GM19240 (cell line): ENCODE measurements around the gene NBEAL2.
A peak's percentile ranks its signal among the peaks of the same experiment; 100 is the strongest.
"Not testable (repeated sequence)": the region's sequence is repeated elsewhere in the genome, so short reads cannot be mapped to it uniquely, and the experiment has no call there.

Experiments used
- DNase-seq: peaks from one replicate; pipeline ENCODE4 v3.0.0; 2011; ENCODE audit warnings: low spot score; ENCODE audit not compliant: insufficient read length

Gene NBEAL2

GRCh38 chr3:46962990-46963389, 16.5 kb upstream of the NBEAL2 start:
- DNase-seq: no peak

- not testable (repeated sequence) for DNase-seq
Measured at GRCh38 chr3:46964038-46964590, 15.4 kb upstream of the NBEAL2 start.

- DNase-seq: no peak
Measured at GRCh38 chr3:46965151-46965550, 14.3 kb upstream of the NBEAL2 start.

GRCh38 chr3:46966811-46967210, 12.7 kb upstream of the NBEAL2 start:
- DNase-seq: no peak

- no peak for DNase-seq
Measured at GRCh38 chr3:46968783-46969428, 10.6 kb upstream of the NBEAL2 start.

GRCh38 chr3:46970391-46971091, 8.9 kb upstream of the NBEAL2 start:
- no peak for DNase-seq

GRCh38 chr3:46971151-46971550, 8.3 kb upstream of the NBEAL2 start:
- DNase-seq: no peak

GRCh38 chr3:46971742-46972141, 7.7 kb upstream of the NBEAL2 start:
- DNase-seq: no peak

GRCh38 chr3:46972396-46972795, 7.1 kb upstream of the NBEAL2 start:
- DNase-seq: no peak

- no peak for DNase-seq
Measured at GRCh38 chr3:46974421-46975171, 4.9 kb upstream of the NBEAL2 start.

- DNase-seq: peak; percentile 96
Measured at GRCh38 chr3:46976326-46977190, 2.9 kb upstream of the NBEAL2 start, which contains the start of gene CCDC12. Gene CCDC12 (minus strand): TSS chr3:46976745. CDS start chr3:46976732, 13 bp downstream.

GRCh38 chr3:46977811-46978195, 1.7 kb upstream of the NBEAL2 start:
- no peak for DNase-seq

GRCh38 chr3:46978381-46978780, 1.1 kb upstream of the NBEAL2 start:
- no peak for DNase-seq

- no peak for DNase-seq
Measured at GRCh38 chr3:46979958-46980497, 562 bp downstream of the NBEAL2 start.

- no peak for DNase-seq
Measured at GRCh38 chr3:46981932-46982471, 2.5 kb downstream of the NBEAL2 start.

- no peak for DNase-seq
Measured at GRCh38 chr3:46982546-46982945, 3.1 kb downstream of the NBEAL2 start.

GRCh38 chr3:46984591-46985459, 5.4 kb downstream of the NBEAL2 start:
- no peak for DNase-seq

GRCh38 chr3:46985588-46985987, 6.1 kb downstream of the NBEAL2 start:
- DNase-seq: no peak

GRCh38 chr3:46986055-46986730, 6.7 kb downstream of the NBEAL2 start:
- DNase-seq: no peak
